ENCODE measurements around the gene LTB4R2. TPM values are rescaled to one million over a fixed set of nuclear protein-coding genes. Genes with fewer than 3 reads are reported as not detected.
"Not testable (repeated sequence)": the region's sequence is repeated elsewhere in the genome, so short reads cannot be mapped to it uniquely, and the experiment has no call there.

LTB4R2 gene
- total and polyA plus RNA-seq, 11 donors: 0.53 to 3.8 (median 1.6) TPM

GRCh38 chr14:24325041-24325530 lies 15.1 kb downstream of the LTB4R2 start:
- Histone ChIP-seq H3K36me3 (peaks cover 0 to 47% (median 24%) of the 10 kb centered on the region in 9 donors), H3K4me1 (peaks cover 0 to 35% (median 0%) of the 10 kb centered on the region in 12 donors), H3K27me3 (no peaks in the 10 kb centered on the region), H3K4me3 (no peak overlapping the region), H3K27ac (no peak overlapping the region), H3K9me3 (no peaks in the 10 kb centered on the region)
- DNase-seq (no peak), ATAC-seq (no peak)
- WGBS, 4 donors: 87 to 94% (median 90%) methylated on average over 5 of the region's 5 CpGs
- intact Hi-C loops (cut with DNase I): no loop called here
- no peak for TF ChIP-seq POLR2A (IDR thresholded peaks at IDR 0.05)
- TF ChIP-seq CTCF (IDR thresholded peaks at IDR 0.05): no peak

DNA sequence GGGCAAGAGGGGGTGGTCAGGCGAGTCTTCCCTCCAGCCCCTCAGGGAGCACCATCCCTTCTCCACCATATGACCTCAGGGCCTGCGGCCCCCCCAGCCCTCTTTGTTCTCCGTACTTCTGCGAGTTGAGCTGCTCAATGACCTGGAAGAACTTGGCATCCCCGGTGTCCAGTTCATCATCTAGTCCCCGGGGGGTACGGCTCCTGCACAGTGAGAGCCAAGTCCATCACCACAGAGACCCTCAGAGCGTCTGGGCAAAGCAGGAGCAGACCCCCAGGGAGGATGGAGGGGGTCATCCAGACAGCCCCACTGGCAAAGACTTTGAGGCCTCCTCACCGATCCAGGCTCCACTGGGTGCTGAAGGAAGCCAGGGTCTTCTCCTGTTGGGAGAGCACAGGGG lies 16.0 kb downstream of the LTB4R2 start:
- H3K9me3 ChIP-seq: no peaks in the 10 kb centered on the region
- TF ChIP-seq POLR2A (IDR thresholded peaks at IDR 0.05) (no peak), CTCF (IDR thresholded peaks at IDR 0.05) (no peak)
- H3K27ac ChIP-seq: no peak overlapping the region
- H3K4me1 ChIP-seq: peaks cover 0 to 44% (median 0%) of the 10 kb centered on the region in 12 donors
- intact Hi-C loops (cut with DNase I): no loop called here
- no peak overlapping the region for H3K4me3 ChIP-seq
- peaks cover 0 to 41% (median 17%) of the 10 kb centered on the region in 9 donors for H3K36me3 ChIP-seq
- WGBS, 4 donors: 76 to 87% (median 86%) methylated on average over 7 to 9 of the region's 9 CpGs
- H3K27me3 ChIP-seq: no peaks in the 10 kb centered on the region
- ATAC-seq (no peak), DNase-seq (no peak)

- peak overlapping the region in 2 of 12 donors; percentile 1 to 78 for H3K27ac ChIP-seq
- H3K4me1 ChIP-seq: peaks cover under 1 to 57% (median 7%) of the 10 kb centered on the region in 12 donors
- intact Hi-C loops (cut with DNase I): no loop called here
- H3K27me3 ChIP-seq: peaks cover 0 to 2% (median 0%) of the 10 kb centered on the region in 9 donors
- no peak for DNase-seq
- H3K36me3 ChIP-seq: peaks cover 0 to 46% (median 17%) of the 10 kb centered on the region in 9 donors
- TF ChIP-seq CTCF (IDR thresholded peaks at IDR 0.05) (no peak), POLR2A (IDR thresholded peaks at IDR 0.05) (no peak)
- no peak overlapping the region for H3K4me3 ChIP-seq
- ATAC-seq: peak in 2 of 4 donors; percentile 14 to 16
- no peaks in the 10 kb centered on the region for H3K9me3 ChIP-seq
- WGBS, 4 donors: 57 to 96% (median 95%) methylated on average over 2 of the region's 2 CpGs
Measured at GRCh38 chr14:24327303-24327702, 17.4 kb downstream of the LTB4R2 start.

DNA sequence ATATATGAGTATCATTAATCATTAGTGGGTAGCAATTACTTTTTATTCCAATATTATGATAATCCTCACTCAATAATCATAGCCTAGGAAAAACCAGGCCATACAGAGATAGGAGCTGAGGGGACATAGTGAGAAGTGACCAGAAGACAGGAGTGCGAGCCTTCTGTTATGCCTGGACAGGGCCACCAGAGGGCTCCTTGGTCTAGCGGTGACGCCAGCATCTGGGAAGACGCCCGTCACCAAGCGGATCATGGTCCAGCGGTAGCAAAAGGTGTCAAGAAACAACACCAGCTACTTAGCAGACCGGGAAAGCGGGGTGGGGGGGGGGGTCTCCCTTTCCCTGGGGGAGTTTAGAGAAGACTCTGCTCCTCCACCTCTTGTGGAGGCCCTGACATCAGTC lies 18.0 kb downstream of the LTB4R2 start:
- H3K4me3 ChIP-seq; H3K9me3 ChIP-seq; H3K27me3 ChIP-seq; intact Hi-C loops (cut with DNase I); ATAC-seq: not testable (repeated sequence)
- peak in 2 of 5 donors; percentile 56 to 63 for DNase-seq
- peaks cover 6 to 64% (median 13%) of the 10 kb centered on the region in 12 donors for H3K4me1 ChIP-seq
- TF ChIP-seq CTCF (IDR thresholded peaks at IDR 0.05): peak; percentile 40 to 73 (median 58)
- H3K36me3 ChIP-seq: peaks cover 0 to 40% (median 16%) of the 10 kb centered on the region in 9 donors
- H3K27ac ChIP-seq: peak overlapping the region in 1 of 12 donors; percentile 78
- 3 to 6% (median 4%) methylated on average over 8 to 9 of the region's 9 CpGs for WGBS, 4 donors

Data from heart left ventricle (tissue), 16 donors.